Measurements from ENCODE around the gene STOX1.
"Not testable (repeated sequence)": the region's sequence is repeated elsewhere in the genome, so short reads cannot be mapped to it uniquely, and the experiment has no call there.

DNA sequence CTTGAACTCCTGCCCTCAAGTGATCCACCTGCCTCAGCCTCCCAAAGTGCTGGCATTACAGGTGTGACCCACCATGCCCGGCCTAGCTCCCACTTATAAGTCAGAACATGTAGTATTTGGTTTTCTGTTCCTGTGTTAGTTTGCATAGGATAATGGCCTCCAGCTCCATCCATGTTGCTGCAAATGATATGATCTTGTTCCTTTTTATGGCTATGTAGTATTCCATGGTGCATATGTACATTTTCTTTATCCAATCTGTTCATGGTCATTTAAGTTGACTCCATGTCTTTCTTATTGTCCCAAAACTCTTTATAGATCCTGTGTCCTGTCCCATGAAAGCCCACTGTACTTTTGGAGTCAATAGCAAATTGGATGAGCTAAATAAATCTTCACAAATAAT lies 7.0 kb upstream of the STOX1 start:
- TF ChIP-seq, protein P1, sequence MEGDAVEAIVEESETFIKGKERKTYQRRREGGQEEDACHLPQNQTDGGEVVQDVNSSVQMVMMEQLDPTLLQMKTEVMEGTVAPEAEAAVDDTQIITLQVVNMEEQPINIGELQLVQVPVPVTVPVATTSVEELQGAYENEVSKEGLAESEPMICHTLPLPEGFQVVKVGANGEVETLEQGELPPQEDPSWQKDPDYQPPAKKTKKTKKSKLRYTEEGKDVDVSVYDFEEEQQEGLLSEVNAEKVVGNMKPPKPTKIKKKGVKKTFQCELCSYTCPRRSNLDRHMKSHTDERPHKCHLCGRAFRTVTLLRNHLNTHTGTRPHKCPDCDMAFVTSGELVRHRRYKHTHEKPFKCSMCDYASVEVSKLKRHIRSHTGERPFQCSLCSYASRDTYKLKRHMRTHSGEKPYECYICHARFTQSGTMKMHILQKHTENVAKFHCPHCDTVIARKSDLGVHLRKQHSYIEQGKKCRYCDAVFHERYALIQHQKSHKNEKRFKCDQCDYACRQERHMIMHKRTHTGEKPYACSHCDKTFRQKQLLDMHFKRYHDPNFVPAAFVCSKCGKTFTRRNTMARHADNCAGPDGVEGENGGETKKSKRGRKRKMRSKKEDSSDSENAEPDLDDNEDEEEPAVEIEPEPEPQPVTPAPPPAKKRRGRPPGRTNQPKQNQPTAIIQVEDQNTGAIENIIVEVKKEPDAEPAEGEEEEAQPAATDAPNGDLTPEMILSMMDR (IDR thresholded peaks at IDR 0.05; ENCODE audit: poor library complexity), result not testable (repeated sequence)
- not testable (repeated sequence) for TF ChIP-seq EZH2 (IDR thresholded peaks at IDR 0.05; ENCODE audit: borderline replicate concordance); EZH2phosphoT487 (IDR thresholded peaks at IDR 0.05; ENCODE audit: low read depth, severe bottlenecking, unreplicated experiment)
